ENCODE measurements around the gene RIGI. TPM values are rescaled to one million over a fixed set of nuclear protein-coding genes. Genes with fewer than 3 reads are reported as not detected.
A peak's percentile ranks its signal among the peaks of the same experiment; 100 is the strongest.

The RIGI gene
- total and polyA plus RNA-seq, 11 donors, result 1.8 to 18.5 (median 4.2) TPM

GRCh38 chr9:32554107-32554506 lies 28.1 kb upstream of the RIGI start:
- DNase-seq (no peak), ATAC-seq (no peak)
- H3K9me3 ChIP-seq, result no peaks in the 10 kb centered on the region
- no peaks in the 10 kb centered on the region for H3K27me3 ChIP-seq
- intact Hi-C loops (cut with DNase I), result loop anchor here in 1 of 10 donors (5.0 kb wide), 1 partner anchor 167 kb away; no protein-coding TSS in a partner anchor
- WGBS, 4 donors, result 82 to 87% (median 83%) methylated on average over 2 of the region's 2 CpGs
- H3K4me3 ChIP-seq, result no peak overlapping the region
- peaks cover 0 to 19% (median 0%) of the 10 kb centered on the region in 9 donors for H3K36me3 ChIP-seq
- H3K27ac ChIP-seq, result no peak overlapping the region
- TF ChIP-seq CTCF (IDR thresholded peaks at IDR 0.05), result no peak
- no peak for TF ChIP-seq POLR2A (IDR thresholded peaks at IDR 0.05)
- peaks cover 0 to 38% (median 19%) of the 10 kb centered on the region in 12 donors for H3K4me1 ChIP-seq

GRCh38 chr9:32552172-32552872 lies 26.3 kb upstream of the RIGI start, which contains the start of the genes SMIM27 and TOPORS:
TSS of gene SMIM27 (plus strand) at chr9:32552327. CDS start at chr9:32552435, 108 bp downstream.
TSS of gene TOPORS (minus strand) at chr9:32552586. CDS start at chr9:32552436, 150 bp downstream.
- WGBS, 4 donors, result 0 to 1% (median 0%) methylated on average over 45 to 46 of the region's 46 CpGs
- TF ChIP-seq CTCF (IDR thresholded peaks at IDR 0.05), result no peak
- TF ChIP-seq POLR2A (IDR thresholded peaks at IDR 0.05), result peak in 1 of 2 donors; percentile 84
- peak within 1 kb of the TSS; percentile 64 to 99 (median 96) for H3K27ac ChIP-seq
- peaks cover 0 to 37% (median 18%) of the 10 kb centered on the region in 12 donors for H3K4me1 ChIP-seq
- DNase-seq (peak; percentile 91 to 95 (median 92)), ATAC-seq (peak; percentile 93 to 96 (median 95))
- peak within 1 kb of the TSS; percentile 54 to 87 (median 76) for H3K4me3 ChIP-seq
- intact Hi-C loops (cut with DNase I), result loop anchor here in 4 of 10 donors (1.0 to 5.0 kb wide), 3 partner anchors 20 to 165 kb away; partner anchors contain the start of gene NDUFB6 (in 3 of the 4)
- no peaks in the 10 kb centered on the region for H3K9me3 ChIP-seq
- peaks cover 0 to 22% (median 0%) of the 10 kb centered on the region in 9 donors for H3K36me3 ChIP-seq
- no peaks in the 10 kb centered on the region for H3K27me3 ChIP-seq

- peak; percentile 15 to 24 (median 18) for ATAC-seq
- Histone ChIP-seq H3K27ac (peak overlapping the region; percentile 64 to 99 (median 96)), H3K4me3 (peak overlapping the region; percentile 54 to 87 (median 76)), H3K4me1 (peaks cover 0 to 37% (median 18%) of the 10 kb centered on the region in 12 donors), H3K36me3 (peaks cover 0 to 22% (median 0%) of the 10 kb centered on the region in 9 donors), H3K27me3 (no peaks in the 10 kb centered on the region), H3K9me3 (no peaks in the 10 kb centered on the region)
- 0 to 1% (median 1%) methylated on average over 36 of the region's 36 CpGs for WGBS, 4 donors
- DNase-seq, result peak in 3 of 5 donors; percentile 32 to 39 (median 32)
- TF ChIP-seq POLR2A (IDR thresholded peaks at IDR 0.05) (no peak), CTCF (IDR thresholded peaks at IDR 0.05) (no peak)
- intact Hi-C loops (cut with DNase I), result loop anchor here in 4 of 10 donors (1.0 to 5.0 kb wide), 5 partner anchors 21 to 164 kb away; partner anchors contain the start of genes NDUFB6 (in 3 of the 4) and RIGI (in 2 of the 4)
These were observed 25.5 kb upstream of the RIGI start for GRCh38 chr9:32551276-32552051.
